A549 (cell line): ENCODE measurements around the gene MROH7. TPM values are rescaled to one million over a fixed set of nuclear protein-coding genes. Genes with fewer than 3 reads are reported as not detected.

ENCODE experiments used
- ATAC-seq, 2 experiments: fragments of 200-7000 bp in 1 of 2; fragments of >200 bp in 1 of 2; cut with Nextera tagmentation in 1 of 2; cut with Tn5 transposase in 1 of 2; 3 replicates each; pipeline versions ENCODE4 v1.8.0 to v1.9.1; 2018 to 2020; ENCODE audit warnings: mild to moderate bottlenecking in 1 of 2, moderate library complexity in 1 of 2
- CTCF ChIA-PET: fragments of 300-600 bp; sonication (Branson Sonifier 250); formaldehyde crosslinking; extraction: SDS; loops from one replicate; lab custom pipeline; 2021; ENCODE audit warnings: antibody characterized with exemption, inconsistent platforms; lab: Yijun Ruan, JAX
- POLR2A ChIA-PET: fragments of 350-600 bp; formaldehyde crosslinking; extraction: SDS; loops from one replicate; lab custom pipeline; 2021; ENCODE audit warnings: antibody characterized with exemption, inconsistent platforms; lab: Yijun Ruan, JAX
- DNase-seq, 2 experiments: peaks; one replicate each; pipeline versions ENCODE4 v3.0.0 to v3.0.0-alpha.2; 2011 to 2016; ENCODE audit warnings: low read depth in 1 of 2, low spot score in 1 of 2
- FAIRE-seq: peaks from 2 replicates; lab custom pipeline; 2011; peaks lifted over from hg19 to GRCh38; lab: Jason Lieb, UNC
- H3K27ac ChIP-seq, 2 experiments: fragments of >200 bp; sonication (Bioruptor Twin); formaldehyde crosslinking; 3 replicates each; pipeline ENCODE4 v1.5.1; 2016 to 2017
- H3K4me1 ChIP-seq: fragments of >200 bp; sonication (Bioruptor Twin); formaldehyde crosslinking; 3 replicates; pipeline ENCODE4 v1.6.1; 2016
- H3K4me2 ChIP-seq: fragments of >200 bp; sonication (Bioruptor Twin); formaldehyde crosslinking; 3 replicates; pipeline ENCODE4 v1.6.1; 2016
- H3K4me3 ChIP-seq: fragments of >200 bp; sonication (Bioruptor Twin); formaldehyde crosslinking; 3 replicates; pipeline ENCODE4 v1.5.1; 2016
- H3K9me3 ChIP-seq: fragments of >200 bp; sonication (Bioruptor Twin); formaldehyde crosslinking; 3 replicates; pipeline ENCODE4 v1.6.1; 2016
- ATOH8 ChIP-seq: fragments of 250-450 bp; sonication (Bioruptor Pico); IDR thresholded peaks from 2 replicates; pipeline ENCODE4 v1.5.0; 2020; ENCODE audit warnings: low read depth, mild to moderate bottlenecking, moderate library complexity
- BHLHE40 ChIP-seq: IDR thresholded peaks from 2 replicates; pipeline ENCODE4 v1.6.1; 2012; ENCODE audit warnings: low read depth, low read length, inconsistent platforms
- CHD4 ChIP-seq: fragments of 200-600 bp; sonication (generic); IDR thresholded peaks from 2 replicates; pipeline ENCODE4 v1.6.1; 2016; ENCODE audit warnings: antibody characterized with exemption, mild to moderate bottlenecking, borderline replicate concordance
- EHMT2 ChIP-seq: fragments of 200-600 bp; sonication (generic); IDR thresholded peaks from 2 replicates; pipeline ENCODE4 v1.6.1; 2016; ENCODE audit warnings: antibody characterized with exemption, low read depth, mild to moderate bottlenecking, moderate library complexity
- GATA3 ChIP-seq: IDR thresholded peaks from 2 replicates; pipeline ENCODE4 v1.6.1; 2012; ENCODE audit warnings: borderline replicate concordance
- HOXA7 ChIP-seq: fragments of 250-450 bp; sonication (Bioruptor Pico); IDR thresholded peaks from 2 replicates; pipeline ENCODE4 v1.5.0; 2020; ENCODE audit warnings: mild to moderate bottlenecking, moderate library complexity
- HOXB5 ChIP-seq: fragments of 250-450 bp; sonication (Bioruptor Pico); IDR thresholded peaks from 2 replicates; pipeline ENCODE4 v1.5.0; 2020; ENCODE audit warnings: mild to moderate bottlenecking, moderate library complexity
- MAFK ChIP-seq: fragments of 450-650 bp; IDR thresholded peaks from 2 replicates; pipeline ENCODE4 v1.6.1; 2014; ENCODE audit not compliant: partially characterized antibody
- PHF8 ChIP-seq: fragments of 200-600 bp; sonication (generic); IDR thresholded peaks from 2 replicates; pipeline ENCODE4 v1.6.1; 2016; ENCODE audit warnings: low read depth, mild to moderate bottlenecking, antibody characterized with exemption, moderate library complexity, borderline replicate concordance
- POLR2A ChIP-seq: IDR thresholded peaks from 2 replicates; pipeline ENCODE4 v1.6.1; 2012; ENCODE audit warnings: mild to moderate bottlenecking, low read length
- RNF2 ChIP-seq: fragments of 200-600 bp; sonication (generic); IDR thresholded peaks from 2 replicates; pipeline ENCODE4 v1.6.1; 2016; ENCODE audit warnings: low read depth, mild to moderate bottlenecking, antibody characterized with exemption, moderate library complexity, borderline replicate concordance
- ZFP36 ChIP-seq: fragments of 450-650 bp; IDR thresholded peaks from 2 replicates; pipeline ENCODE4 v1.6.1; 2014; ENCODE audit warnings: borderline replicate concordance; ENCODE audit not compliant: partially characterized antibody
- ZNF302 ChIP-seq: fragments of 250-450 bp; sonication (Bioruptor Pico); IDR thresholded peaks from 2 replicates; pipeline ENCODE4 v1.9.0; 2021; ENCODE audit warnings: inconsistent platforms, mild to moderate bottlenecking, moderate library complexity
- ZSCAN20 ChIP-seq: fragments of 250-450 bp; sonication (Bioruptor Pico); IDR thresholded peaks from 2 replicates; pipeline ENCODE4 v1.8.0; 2022; ENCODE audit warnings: mild to moderate bottlenecking, moderate library complexity
- WGBS: methylation state at CpG from one replicate; pipeline ENCODE4 v1.1.6; 2017; ENCODE audit errors: missing lambda C conversion rate; 5-methylcytosine and 5-hydroxymethylcytosine counted together
- polyA plus RNA-seq, 4 experiments: library from polyadenylated mRNA; depleted of rRNA in 3 of 4; stranded (reverse); fragments of >200 nt; fragmentation: RNase III in 1 of 4; extraction: RNeasy Plus Mini Kit Qiagen cat#74134 plus additional on column Dnase treatment in 1 of 4; gene quantifications; 2 replicates in 3 of 4; 3 replicates in 1 of 4; pipeline ENCODE4 v1.2.3, GENCODE V29; 2011 to 2017
- TF ChIP-seq, protein P1 (sequence below): fragments of >200 bp; sonication (Bioruptor Twin); formaldehyde crosslinking; IDR thresholded peaks from 2 replicates; pipeline ENCODE4 v1.6.1; 2016
- TF ChIP-seq, protein P2 (sequence below): fragments of 150-350 bp; IDR thresholded peaks from 2 replicates; pipeline ENCODE4 v1.6.1; 2014; ENCODE audit warnings: low read depth, mild to moderate bottlenecking, low read length
- TF ChIP-seq, protein P3 (sequence below): fragments of 450-650 bp; IDR thresholded peaks from 2 replicates; pipeline ENCODE4 v1.6.1; 2014; ENCODE audit warnings: antibody characterized with exemption

Gene MROH7
- polyA plus RNA-seq, 2 of the 4 experiments (the other 2 are of a cell fraction) = not detected

GRCh38 chr1:54606990-54607325 is 34.6 kb upstream of the MROH7 start (continued):
- TF ChIP-seq HOXB5 (CRISPR knock-in tag) (no peak), ZNF302 (no peak), BHLHE40 (no peak)
- TF ChIP-seq, protein P1, sequence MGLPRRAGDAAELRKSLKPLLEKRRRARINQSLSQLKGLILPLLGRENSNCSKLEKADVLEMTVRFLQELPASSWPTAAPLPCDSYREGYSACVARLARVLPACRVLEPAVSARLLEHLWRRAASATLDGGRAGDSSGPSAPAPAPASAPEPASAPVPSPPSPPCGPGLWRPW = no peak

DNA sequence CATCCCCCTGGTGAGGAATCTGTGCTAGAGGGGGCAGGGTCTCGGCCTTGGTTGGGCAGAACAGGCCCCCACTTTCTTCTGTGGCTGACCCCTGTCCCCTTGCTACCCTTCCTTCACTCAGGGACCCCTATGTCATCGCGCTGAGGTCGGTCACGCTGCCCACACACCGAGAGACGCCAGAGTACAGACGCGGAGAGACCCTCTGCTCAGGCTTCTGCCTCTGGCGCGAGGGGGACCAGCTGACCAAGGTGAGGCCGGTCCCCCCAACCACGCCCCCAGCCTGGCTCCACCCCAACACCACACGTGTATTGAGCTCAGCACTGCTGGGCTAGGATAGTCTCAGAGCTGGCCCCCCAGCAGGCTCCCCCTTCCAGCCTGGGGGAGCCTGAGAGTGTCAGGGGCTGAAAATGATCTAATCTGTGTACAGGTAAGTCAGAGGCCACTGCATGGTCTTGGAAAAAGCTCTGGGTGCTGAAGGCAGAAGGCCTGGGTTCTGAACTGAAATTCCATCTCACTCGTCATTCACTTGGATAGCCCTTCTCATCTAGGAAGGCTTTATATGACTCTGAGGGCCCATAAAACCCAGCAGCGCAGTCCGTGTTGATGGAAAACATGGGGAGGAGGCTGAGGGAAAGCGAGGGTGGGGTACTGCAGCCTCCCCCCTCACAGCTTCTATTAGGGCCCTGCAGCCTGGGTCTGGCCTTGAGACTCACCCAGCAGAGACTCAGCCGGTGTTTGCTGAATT is 33.6 kb upstream of the MROH7 start:
- no peak for DNase-seq

GRCh38 chr1:54608566-54609230 is 32.9 kb upstream of the MROH7 start:
- ChIA-PET CTCF (no interaction called here), POLR2A (no interaction called here)
- Histone ChIP-seq H3K9me3 (no peaks in the 10 kb centered on the region), H3K4me2 (no peak overlapping the region), H3K4me1 (no peaks in the 10 kb centered on the region)
- DNase-seq = no peak
- TF ChIP-seq EHMT2 (no peak), ZSCAN20 (CRISPR knock-in tag) (no peak), HOXA7 (CRISPR knock-in tag) (no peak)
- TF ChIP-seq, all 56 proteins: peak for 0
- no peak overlapping the region for H3K4me3 ChIP-seq
- WGBS = 80% methylated on average over 6 of the region's 9 CpGs
- no peak overlapping the region for H3K27ac ChIP-seq
- no peak for ATAC-seq
- no peak for FAIRE-seq

More for the DNA sequence above, 33.6 kb upstream of the MROH7 start:
- ATAC-seq (no peak), FAIRE-seq (no peak)
- no peak overlapping the region for H3K27ac ChIP-seq
- 83% methylated on average over 13 of the region's 19 CpGs for WGBS
- no peaks in the 10 kb centered on the region for H3K4me1 ChIP-seq
- H3K4me2 ChIP-seq = no peak overlapping the region
- CTCF ChIA-PET = no interaction called here
- POLR2A ChIA-PET = no interaction called here
- H3K9me3 ChIP-seq = no peaks in the 10 kb centered on the region
- H3K4me3 ChIP-seq = no peak overlapping the region
- TF ChIP-seq, protein P2, sequence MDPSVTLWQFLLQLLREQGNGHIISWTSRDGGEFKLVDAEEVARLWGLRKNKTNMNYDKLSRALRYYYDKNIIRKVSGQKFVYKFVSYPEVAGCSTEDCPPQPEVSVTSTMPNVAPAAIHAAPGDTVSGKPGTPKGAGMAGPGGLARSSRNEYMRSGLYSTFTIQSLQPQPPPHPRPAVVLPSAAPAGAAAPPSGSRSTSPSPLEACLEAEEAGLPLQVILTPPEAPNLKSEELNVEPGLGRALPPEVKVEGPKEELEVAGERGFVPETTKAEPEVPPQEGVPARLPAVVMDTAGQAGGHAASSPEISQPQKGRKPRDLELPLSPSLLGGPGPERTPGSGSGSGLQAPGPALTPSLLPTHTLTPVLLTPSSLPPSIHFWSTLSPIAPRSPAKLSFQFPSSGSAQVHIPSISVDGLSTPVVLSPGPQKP = no peak
- no peak for TF ChIP-seq ZNF302
- no peak for TF ChIP-seq ATOH8 (CRISPR knock-in tag)
- no peak for TF ChIP-seq RNF2
- TF ChIP-seq MAFK = no peak

DNA sequence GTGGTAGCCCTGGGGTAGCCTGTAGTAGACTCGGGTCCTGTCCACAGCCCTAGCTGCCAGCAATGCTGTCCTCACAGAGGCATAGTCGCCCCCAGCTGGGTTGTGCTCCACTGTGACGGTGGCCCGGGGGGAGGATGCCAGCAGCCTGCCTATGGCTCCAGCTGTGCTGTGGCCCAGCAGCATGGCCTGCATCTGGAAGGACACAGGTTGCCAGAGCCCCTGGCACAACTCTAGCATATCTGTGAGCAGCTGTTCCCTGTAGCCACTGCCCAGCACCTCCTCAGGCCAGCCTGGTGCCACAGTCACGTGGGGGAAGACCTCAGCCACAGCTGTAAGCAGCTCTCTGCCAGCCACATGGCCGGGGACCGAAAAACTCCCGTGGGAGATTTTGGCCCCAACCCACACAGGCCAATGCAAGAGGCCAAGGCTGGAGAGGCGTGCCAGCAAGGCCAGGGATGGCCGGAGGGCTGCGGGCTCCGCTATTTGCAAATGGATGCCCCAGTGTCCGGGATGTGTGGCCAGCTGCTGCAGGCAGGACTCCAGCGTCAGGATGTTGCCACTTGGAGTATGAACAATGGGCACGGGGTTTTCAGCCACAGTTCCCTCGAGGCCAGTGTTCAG is 32.2 kb upstream of the MROH7 start:
- no peak overlapping the region for H3K4me3 ChIP-seq
- no peak for TF ChIP-seq ZFP36
- no peak for TF ChIP-seq PHF8
- TF ChIP-seq POLR2A = no peak
- no peak for TF ChIP-seq GATA3
- TF ChIP-seq, protein P3, sequence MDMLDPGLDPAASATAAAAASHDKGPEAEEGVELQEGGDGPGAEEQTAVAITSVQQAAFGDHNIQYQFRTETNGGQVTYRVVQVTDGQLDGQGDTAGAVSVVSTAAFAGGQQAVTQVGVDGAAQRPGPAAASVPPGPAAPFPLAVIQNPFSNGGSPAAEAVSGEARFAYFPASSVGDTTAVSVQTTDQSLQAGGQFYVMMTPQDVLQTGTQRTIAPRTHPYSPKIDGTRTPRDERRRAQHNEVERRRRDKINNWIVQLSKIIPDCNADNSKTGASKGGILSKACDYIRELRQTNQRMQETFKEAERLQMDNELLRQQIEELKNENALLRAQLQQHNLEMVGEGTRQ = no peak
- no peak for TF ChIP-seq CHD4
- TF ChIP-seq, all 56 proteins: peak for 0
- FAIRE-seq (no peak), DNase-seq (no peak), ATAC-seq (no peak)
- H3K4me1 ChIP-seq = no peaks in the 10 kb centered on the region
- H3K27ac ChIP-seq = no peak overlapping the region
- ChIA-PET POLR2A (no interaction called here), CTCF (no interaction called here)
- 75% methylated on average over 13 of the region's 16 CpGs for WGBS
- no peaks in the 10 kb centered on the region for H3K9me3 ChIP-seq
- H3K4me2 ChIP-seq = no peak overlapping the region
